OCI-LY7 (cell line): ENCODE data around the gene TLCD2.

Source experiments
- EZH2phosphoT487 ChIP-seq: fragments of 200-600 bp; sonication (generic); IDR thresholded peaks from 2 replicates; pipeline ENCODE4 v1.6.1; 2018; ENCODE audit warnings: low read depth, borderline replicate concordance, mild to moderate bottlenecking, mixed run types, antibody characterized with exemption, low read length, moderate library complexity, mixed read lengths
- TF ChIP-seq, protein P1 (sequence below): fragments of 200-600 bp; sonication (generic); conservative IDR thresholded peaks from 2 replicates; pipeline ENCODE4 v1.5.1; 2014; ENCODE audit warnings: mild to moderate bottlenecking, antibody characterized with exemption, low read length, moderate library complexity, mixed read lengths

DNA sequence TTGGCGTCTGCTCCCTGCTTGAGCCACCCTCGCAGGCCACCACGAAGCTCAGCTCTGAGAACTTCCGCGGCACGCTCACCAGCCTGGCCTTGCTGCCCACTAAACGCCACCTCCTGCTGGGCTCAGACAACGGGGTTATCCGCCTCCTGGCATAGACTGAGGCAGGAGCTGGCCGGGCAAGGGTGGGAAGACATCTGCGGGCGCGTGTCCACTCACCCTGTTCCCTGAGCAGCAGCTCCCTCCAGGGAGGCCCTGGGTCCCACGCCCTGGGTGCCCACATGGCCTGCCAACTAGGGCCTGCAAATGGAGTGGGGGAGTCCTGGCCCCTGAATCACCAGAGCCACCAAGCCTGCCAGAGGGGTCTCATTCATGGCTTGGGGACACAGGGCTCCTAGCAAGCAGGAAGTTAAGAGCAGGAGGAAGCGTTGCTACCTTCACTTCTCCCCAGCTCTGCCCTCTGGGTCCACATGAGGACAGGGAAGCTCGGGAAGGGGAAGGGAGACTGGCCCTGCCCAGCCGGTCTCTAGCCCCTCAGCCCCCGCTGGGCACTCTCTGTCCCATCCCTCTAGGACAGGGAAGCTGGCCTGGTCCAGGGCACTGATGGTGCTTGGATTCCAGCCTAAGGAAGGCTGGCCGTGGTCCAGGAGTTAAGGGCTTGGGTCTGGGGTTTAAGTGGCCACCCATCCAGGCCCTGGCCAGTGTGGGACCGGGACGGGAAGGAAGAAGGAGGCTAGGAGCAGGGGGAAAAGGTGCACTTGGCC is 27.5 kb upstream of the TLCD2 start:
- TF ChIP-seq, protein P1, sequence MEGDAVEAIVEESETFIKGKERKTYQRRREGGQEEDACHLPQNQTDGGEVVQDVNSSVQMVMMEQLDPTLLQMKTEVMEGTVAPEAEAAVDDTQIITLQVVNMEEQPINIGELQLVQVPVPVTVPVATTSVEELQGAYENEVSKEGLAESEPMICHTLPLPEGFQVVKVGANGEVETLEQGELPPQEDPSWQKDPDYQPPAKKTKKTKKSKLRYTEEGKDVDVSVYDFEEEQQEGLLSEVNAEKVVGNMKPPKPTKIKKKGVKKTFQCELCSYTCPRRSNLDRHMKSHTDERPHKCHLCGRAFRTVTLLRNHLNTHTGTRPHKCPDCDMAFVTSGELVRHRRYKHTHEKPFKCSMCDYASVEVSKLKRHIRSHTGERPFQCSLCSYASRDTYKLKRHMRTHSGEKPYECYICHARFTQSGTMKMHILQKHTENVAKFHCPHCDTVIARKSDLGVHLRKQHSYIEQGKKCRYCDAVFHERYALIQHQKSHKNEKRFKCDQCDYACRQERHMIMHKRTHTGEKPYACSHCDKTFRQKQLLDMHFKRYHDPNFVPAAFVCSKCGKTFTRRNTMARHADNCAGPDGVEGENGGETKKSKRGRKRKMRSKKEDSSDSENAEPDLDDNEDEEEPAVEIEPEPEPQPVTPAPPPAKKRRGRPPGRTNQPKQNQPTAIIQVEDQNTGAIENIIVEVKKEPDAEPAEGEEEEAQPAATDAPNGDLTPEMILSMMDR = no peak
- no peak for TF ChIP-seq EZH2phosphoT487
